H1 (cell line): ENCODE results near the gene SELENOF. TPM values are rescaled to one million over a fixed set of nuclear protein-coding genes. Genes with fewer than 3 reads are reported as not detected.

Source experiments
- BACH1 ChIP-seq: IDR thresholded peaks from 2 replicates; pipeline ENCODE4 v1.6.1; 2012; ENCODE audit warnings: low read length, improper control_type of control experiment
- EZH2 ChIP-seq: fragments of 200-600 bp; sonication (generic); IDR thresholded peaks from 2 replicates; pipeline ENCODE4 v1.7.1; 2012; ENCODE audit warnings: low read depth, mild to moderate bottlenecking, moderate library complexity, low read length, inconsistent platforms; ENCODE audit not compliant: severe bottlenecking
- JUND ChIP-seq: IDR thresholded peaks from 2 replicates; pipeline ENCODE4 v1.6.1; 2011; ENCODE audit warnings: mild to moderate bottlenecking, improper control_type of control experiment, low read length
- MAFK ChIP-seq: IDR thresholded peaks from 2 replicates; pipeline ENCODE4 v1.6.1; 2012; ENCODE audit warnings: low read depth, mild to moderate bottlenecking, improper control_type of control experiment, low read length
- TAF7 ChIP-seq: optimal IDR thresholded peaks from 2 replicates; pipeline ENCODE3; 2011; ENCODE audit warnings: low read depth, mild to moderate bottlenecking, inconsistent platforms, low read length, moderate library complexity, borderline replicate concordance
- TBP ChIP-seq: IDR thresholded peaks from 2 replicates; pipeline ENCODE4 v1.6.1; 2011; ENCODE audit warnings: low read depth, low read length, improper control_type of control experiment
- polyA plus RNA-seq, 7 experiments: library from polyadenylated mRNA; depleted of rRNA in 3 of 7; stranded (reverse) in 5 of 7; unstranded in 2 of 7; fragments of >200 nt in 5 of 7; fragments of 200-250 nt in 2 of 7; gene quantifications; 1 replicate in 5 of 7; 2 replicates in 1 of 7; 4 replicates in 1 of 7; pipeline versions ENCODE4 v1.2.1 to v1.2.3, GENCODE V29; 2011 to 2013; ENCODE audit warnings: missing spikeins in 2 of 7, mixed read lengths in 2 of 7
- total RNA-seq: library from RNA; stranded (reverse); fragmentation: NEBNext Ultra II Directional; extraction: Animal tissue kit (Norgen Biotek cat#: 25700); gene quantifications from 2 replicates; pipeline ENCODE4 v1.2.1, GENCODE V29; 2021
- TF ChIP-seq, protein P1 (sequence below): fragments of 300-600 bp; sonication (generic); IDR thresholded peaks from 2 replicates; pipeline ENCODE4 v1.7.1; 2012; ENCODE audit warnings: low read length, moderate library complexity, mild to moderate bottlenecking, inconsistent platforms; ENCODE audit not compliant: insufficient replicate concordance
- TF ChIP-seq, protein P2 (sequence below): IDR thresholded peaks from 2 replicates; pipeline ENCODE4 v1.6.1; 2012; ENCODE audit warnings: low read length, inconsistent platforms

Gene SELENOF
- total and polyA plus RNA-seq, 2 of the 8 experiments (the other 6 are each of a cell fraction or from before 2014, with no cell fraction given) = 70.7 to 163 TPM

DNA sequence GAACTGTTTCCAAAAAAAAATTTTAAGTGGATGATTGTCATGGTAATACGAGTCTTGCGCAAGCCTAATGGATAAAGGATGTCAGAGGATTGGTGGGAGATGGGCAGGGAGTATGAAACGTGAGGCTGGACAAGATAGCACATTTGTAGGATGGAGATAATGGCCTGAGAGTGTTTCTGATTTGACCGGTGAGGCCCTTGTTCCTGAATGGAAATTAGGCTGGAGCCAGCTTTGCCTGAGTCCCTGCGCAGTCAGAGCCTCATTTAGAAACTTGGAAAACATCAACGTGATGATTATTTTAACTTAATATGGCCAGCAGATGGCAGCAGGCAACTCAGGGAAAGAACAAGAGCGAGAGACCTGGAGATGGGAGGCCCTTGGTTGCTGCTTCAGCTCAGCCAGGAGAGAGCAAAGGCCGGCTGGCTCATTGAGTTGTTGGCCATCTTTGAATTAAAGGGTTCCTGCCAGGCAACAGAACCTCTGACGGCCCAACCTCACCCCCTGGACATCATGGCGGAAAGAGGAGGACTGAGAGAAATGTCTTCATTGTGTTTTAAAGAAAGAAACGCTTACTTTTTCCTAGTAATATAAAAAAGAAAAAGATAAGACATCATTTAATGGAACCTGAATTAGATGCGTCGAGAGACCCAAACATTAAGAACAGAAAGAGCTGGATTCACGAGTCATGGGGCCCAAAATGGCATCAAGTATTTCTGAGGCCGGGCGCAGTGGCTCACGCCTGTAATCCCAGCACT is 80.3 kb downstream of the SELENOF start (continued):
- TF ChIP-seq, protein P1, sequence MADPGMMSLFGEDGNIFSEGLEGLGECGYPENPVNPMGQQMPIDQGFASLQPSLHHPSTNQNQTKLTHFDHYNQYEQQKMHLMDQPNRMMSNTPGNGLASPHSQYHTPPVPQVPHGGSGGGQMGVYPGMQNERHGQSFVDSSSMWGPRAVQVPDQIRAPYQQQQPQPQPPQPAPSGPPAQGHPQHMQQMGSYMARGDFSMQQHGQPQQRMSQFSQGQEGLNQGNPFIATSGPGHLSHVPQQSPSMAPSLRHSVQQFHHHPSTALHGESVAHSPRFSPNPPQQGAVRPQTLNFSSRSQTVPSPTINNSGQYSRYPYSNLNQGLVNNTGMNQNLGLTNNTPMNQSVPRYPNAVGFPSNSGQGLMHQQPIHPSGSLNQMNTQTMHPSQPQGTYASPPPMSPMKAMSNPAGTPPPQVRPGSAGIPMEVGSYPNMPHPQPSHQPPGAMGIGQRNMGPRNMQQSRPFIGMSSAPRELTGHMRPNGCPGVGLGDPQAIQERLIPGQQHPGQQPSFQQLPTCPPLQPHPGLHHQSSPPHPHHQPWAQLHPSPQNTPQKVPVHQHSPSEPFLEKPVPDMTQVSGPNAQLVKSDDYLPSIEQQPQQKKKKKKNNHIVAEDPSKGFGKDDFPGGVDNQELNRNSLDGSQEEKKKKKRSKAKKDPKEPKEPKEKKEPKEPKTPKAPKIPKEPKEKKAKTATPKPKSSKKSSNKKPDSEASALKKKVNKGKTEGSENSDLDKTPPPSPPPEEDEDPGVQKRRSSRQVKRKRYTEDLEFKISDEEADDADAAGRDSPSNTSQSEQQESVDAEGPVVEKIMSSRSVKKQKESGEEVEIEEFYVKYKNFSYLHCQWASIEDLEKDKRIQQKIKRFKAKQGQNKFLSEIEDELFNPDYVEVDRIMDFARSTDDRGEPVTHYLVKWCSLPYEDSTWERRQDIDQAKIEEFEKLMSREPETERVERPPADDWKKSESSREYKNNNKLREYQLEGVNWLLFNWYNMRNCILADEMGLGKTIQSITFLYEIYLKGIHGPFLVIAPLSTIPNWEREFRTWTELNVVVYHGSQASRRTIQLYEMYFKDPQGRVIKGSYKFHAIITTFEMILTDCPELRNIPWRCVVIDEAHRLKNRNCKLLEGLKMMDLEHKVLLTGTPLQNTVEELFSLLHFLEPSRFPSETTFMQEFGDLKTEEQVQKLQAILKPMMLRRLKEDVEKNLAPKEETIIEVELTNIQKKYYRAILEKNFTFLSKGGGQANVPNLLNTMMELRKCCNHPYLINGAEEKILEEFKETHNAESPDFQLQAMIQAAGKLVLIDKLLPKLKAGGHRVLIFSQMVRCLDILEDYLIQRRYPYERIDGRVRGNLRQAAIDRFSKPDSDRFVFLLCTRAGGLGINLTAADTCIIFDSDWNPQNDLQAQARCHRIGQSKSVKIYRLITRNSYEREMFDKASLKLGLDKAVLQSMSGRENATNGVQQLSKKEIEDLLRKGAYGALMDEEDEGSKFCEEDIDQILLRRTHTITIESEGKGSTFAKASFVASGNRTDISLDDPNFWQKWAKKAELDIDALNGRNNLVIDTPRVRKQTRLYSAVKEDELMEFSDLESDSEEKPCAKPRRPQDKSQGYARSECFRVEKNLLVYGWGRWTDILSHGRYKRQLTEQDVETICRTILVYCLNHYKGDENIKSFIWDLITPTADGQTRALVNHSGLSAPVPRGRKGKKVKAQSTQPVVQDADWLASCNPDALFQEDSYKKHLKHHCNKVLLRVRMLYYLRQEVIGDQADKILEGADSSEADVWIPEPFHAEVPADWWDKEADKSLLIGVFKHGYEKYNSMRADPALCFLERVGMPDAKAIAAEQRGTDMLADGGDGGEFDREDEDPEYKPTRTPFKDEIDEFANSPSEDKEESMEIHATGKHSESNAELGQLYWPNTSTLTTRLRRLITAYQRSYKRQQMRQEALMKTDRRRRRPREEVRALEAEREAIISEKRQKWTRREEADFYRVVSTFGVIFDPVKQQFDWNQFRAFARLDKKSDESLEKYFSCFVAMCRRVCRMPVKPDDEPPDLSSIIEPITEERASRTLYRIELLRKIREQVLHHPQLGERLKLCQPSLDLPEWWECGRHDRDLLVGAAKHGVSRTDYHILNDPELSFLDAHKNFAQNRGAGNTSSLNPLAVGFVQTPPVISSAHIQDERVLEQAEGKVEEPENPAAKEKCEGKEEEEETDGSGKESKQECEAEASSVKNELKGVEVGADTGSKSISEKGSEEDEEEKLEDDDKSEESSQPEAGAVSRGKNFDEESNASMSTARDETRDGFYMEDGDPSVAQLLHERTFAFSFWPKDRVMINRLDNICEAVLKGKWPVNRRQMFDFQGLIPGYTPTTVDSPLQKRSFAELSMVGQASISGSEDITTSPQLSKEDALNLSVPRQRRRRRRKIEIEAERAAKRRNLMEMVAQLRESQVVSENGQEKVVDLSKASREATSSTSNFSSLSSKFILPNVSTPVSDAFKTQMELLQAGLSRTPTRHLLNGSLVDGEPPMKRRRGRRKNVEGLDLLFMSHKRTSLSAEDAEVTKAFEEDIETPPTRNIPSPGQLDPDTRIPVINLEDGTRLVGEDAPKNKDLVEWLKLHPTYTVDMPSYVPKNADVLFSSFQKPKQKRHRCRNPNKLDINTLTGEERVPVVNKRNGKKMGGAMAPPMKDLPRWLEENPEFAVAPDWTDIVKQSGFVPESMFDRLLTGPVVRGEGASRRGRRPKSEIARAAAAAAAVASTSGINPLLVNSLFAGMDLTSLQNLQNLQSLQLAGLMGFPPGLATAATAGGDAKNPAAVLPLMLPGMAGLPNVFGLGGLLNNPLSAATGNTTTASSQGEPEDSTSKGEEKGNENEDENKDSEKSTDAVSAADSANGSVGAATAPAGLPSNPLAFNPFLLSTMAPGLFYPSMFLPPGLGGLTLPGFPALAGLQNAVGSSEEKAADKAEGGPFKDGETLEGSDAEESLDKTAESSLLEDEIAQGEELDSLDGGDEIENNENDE = no peak
- TF ChIP-seq EZH2 (no peak), JUND (no peak; the same call in 1 of the 2 replicates), MAFK (no peak), BACH1 (no peak), TBP (0 out of 2 replicates have a peak, but pooled peaks have one; percentile 22), TAF7 (peak; percentile 48)
- TF ChIP-seq, protein P2, sequence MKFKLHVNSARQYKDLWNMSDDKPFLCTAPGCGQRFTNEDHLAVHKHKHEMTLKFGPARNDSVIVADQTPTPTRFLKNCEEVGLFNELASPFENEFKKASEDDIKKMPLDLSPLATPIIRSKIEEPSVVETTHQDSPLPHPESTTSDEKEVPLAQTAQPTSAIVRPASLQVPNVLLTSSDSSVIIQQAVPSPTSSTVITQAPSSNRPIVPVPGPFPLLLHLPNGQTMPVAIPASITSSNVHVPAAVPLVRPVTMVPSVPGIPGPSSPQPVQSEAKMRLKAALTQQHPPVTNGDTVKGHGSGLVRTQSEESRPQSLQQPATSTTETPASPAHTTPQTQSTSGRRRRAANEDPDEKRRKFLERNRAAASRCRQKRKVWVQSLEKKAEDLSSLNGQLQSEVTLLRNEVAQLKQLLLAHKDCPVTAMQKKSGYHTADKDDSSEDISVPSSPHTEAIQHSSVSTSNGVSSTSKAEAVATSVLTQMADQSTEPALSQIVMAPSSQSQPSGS = peak; percentile 60; the same call in 1 of the 2 replicates
